ENCODE results near the gene ABO. TPM values are rescaled to one million over a fixed set of nuclear protein-coding genes. Genes with fewer than 3 reads are reported as not detected.

ABO gene
- total and polyA plus RNA-seq, 9 of the 15 experiments (the other 6 are each of a cell fraction or from before 2014, with no cell fraction given) = 5.0 to 21.9 (median 11.9) TPM

DNA sequence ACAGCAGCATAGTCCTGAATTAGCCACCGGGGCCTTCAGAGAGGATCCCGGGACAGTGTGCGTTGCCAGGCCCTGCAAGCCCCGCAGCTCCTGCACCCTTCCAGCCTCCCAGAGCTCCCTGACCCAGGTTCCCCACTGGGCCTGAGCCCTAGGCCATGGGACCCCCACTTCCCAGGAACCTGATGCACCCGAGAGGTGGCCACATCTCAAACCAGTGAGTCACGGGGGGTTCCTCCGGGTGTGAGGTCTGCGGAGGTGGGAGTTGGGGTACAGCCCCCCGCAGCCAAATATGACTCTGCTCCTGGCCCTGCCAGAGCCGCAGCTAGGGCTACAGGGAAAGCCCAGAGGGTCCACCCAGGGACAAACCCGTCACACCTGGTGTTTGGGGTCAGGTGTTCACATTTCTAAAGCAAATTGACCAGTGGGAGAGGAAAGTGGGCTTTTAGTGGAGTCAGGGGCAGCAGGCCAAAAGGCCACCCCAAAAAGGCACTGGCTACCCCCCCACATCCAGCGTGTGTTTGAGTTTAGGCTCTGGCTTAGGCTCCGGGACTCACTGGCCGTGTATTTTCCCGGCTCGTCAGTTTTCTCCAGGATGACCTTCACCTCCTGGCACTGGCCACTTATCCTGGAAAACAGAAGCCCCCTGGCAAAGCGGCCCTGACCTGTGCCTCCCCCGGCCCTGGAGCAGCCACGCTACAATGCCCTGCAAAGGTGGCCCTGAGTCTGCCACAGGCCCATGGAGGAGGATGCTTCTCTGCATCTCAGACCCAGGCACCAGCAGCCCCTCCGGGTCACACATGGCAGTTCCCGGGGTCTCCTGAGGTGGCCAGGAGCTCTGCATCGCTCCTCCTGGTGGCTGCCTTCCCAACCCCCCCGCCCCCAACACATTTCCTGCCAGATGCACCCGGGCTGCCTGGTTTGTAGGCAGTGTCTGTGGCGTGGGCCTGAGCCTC, 48.5 kb downstream of the ABO start:
- no peak overlapping the region for H2AFZ ChIP-seq (ENCODE audit: low read depth, low read length)
- DNase-seq (ENCODE audit: extremely low read depth in 1 of 4, low spot score in 3 of 4) = no peak
- no peak overlapping the region for H3K27ac ChIP-seq (ENCODE audit: extremely low read depth, low read depth, low read length)
- intact Hi-C loops (cut with micrococcal nuclease) = no loop called here
- H3K4me1 ChIP-seq (replicated peaks in 1 of 2; ENCODE audit: control insufficient read depth in 2 of 2, insufficient read depth in 2 of 2, low read length in 2 of 2) = peaks cover 0 to 23% of the 10 kb centered on the region in 2 experiments; a peak in 2 of 5 replicates
- POLR2A ChIA-PET = interaction anchor here (1.5 kb wide), 1 partner anchor 105 kb away, joined by 4 read pairs; no protein-coding TSS in a partner anchor
- H3K4me3 ChIP-seq = no peak overlapping the region
- in situ Hi-C loops (cut with MboI) = loop anchor here (5.0 kb wide), 1 partner anchor 91 kb away; no protein-coding TSS in a partner anchor
- H3K4me2 ChIP-seq (ENCODE audit: insufficient read depth, low read length) = no peak overlapping the region
- no peaks in the 10 kb centered on the region for H3K9me1 ChIP-seq (ENCODE audit: control insufficient read depth, insufficient read depth, low read length)
- H4K20me1 ChIP-seq (replicated peaks; ENCODE audit: control insufficient read depth, insufficient read depth, low read length) = no peaks in the 10 kb centered on the region
- FAIRE-seq = no peak
- WGBS (ENCODE audit: insufficient coverage, low coverage, missing lambda C conversion rate) = 11% methylated on average over 24 of the region's 25 CpGs
- peaks cover 8 to 36% of the 10 kb centered on the region in 2 experiments; a peak in 4 of 5 replicates for H3K27me3 ChIP-seq (ENCODE audit: control insufficient read depth in 2 of 2, insufficient read depth in 2 of 2, low read length in 2 of 2)
- peaks cover 5% of the 10 kb centered on the region for H3K9me3 ChIP-seq (replicated peaks; ENCODE audit: control insufficient read depth, insufficient read depth, low read depth, low read length)
- CTCF ChIA-PET (ENCODE audit: low intra/inter-chr PET ratio) = no interaction called here
- no peak overlapping the region for H3K9ac ChIP-seq (ENCODE audit: insufficient read depth in 1 of 2, low read depth in 2 of 2, low read length in 2 of 2)
- BruUV-seq (replicated peaks) = no TSS peak
- no peaks in the 10 kb centered on the region for H3K36me3 ChIP-seq (ENCODE audit: control insufficient read depth, insufficient read depth, low read length)
- H3K79me2 ChIP-seq (ENCODE audit: control insufficient read depth, insufficient read depth, low read length) = no peaks in the 10 kb centered on the region
- ATAC-seq = no peak
- TF ChIP-seq SMAD1 (IDR thresholded peaks at IDR 0.05; ENCODE audit: low read depth, low read length, partially characterized antibody) (no peak), EHMT2 (IDR thresholded peaks at IDR 0.05) (no peak), CHD1 (IDR thresholded peaks at IDR 0.05; ENCODE audit: low read length) (no peak), STAT5A (IDR thresholded peaks at IDR 0.05; ENCODE audit: borderline replicate concordance, low read length) (no peak), CEBPB (tag; IDR thresholded peaks at IDR 0.05) (no peak), ZNF174 (CRISPR knock-in tag; IDR thresholded peaks at IDR 0.05) (no peak), RNF2 (IDR thresholded peaks at IDR 0.05) (no peak)
- TF ChIP-seq, protein P1, sequence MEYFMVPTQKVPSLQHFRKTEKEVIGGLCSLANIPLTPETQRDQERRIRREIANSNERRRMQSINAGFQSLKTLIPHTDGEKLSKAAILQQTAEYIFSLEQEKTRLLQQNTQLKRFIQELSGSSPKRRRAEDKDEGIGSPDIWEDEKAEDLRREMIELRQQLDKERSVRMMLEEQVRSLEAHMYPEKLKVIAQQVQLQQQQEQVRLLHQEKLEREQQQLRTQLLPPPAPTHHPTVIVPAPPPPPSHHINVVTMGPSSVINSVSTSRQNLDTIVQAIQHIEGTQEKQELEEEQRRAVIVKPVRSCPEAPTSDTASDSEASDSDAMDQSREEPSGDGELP (CRISPR knock-in tag; IDR thresholded peaks at IDR 0.05; ENCODE audit: borderline replicate concordance) = no peak
- TF ChIP-seq, protein P2, sequence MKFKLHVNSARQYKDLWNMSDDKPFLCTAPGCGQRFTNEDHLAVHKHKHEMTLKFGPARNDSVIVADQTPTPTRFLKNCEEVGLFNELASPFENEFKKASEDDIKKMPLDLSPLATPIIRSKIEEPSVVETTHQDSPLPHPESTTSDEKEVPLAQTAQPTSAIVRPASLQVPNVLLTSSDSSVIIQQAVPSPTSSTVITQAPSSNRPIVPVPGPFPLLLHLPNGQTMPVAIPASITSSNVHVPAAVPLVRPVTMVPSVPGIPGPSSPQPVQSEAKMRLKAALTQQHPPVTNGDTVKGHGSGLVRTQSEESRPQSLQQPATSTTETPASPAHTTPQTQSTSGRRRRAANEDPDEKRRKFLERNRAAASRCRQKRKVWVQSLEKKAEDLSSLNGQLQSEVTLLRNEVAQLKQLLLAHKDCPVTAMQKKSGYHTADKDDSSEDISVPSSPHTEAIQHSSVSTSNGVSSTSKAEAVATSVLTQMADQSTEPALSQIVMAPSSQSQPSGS (CRISPR knock-in tag; IDR thresholded peaks at IDR 0.05) = no peak
- TF ChIP-seq, protein P3, sequence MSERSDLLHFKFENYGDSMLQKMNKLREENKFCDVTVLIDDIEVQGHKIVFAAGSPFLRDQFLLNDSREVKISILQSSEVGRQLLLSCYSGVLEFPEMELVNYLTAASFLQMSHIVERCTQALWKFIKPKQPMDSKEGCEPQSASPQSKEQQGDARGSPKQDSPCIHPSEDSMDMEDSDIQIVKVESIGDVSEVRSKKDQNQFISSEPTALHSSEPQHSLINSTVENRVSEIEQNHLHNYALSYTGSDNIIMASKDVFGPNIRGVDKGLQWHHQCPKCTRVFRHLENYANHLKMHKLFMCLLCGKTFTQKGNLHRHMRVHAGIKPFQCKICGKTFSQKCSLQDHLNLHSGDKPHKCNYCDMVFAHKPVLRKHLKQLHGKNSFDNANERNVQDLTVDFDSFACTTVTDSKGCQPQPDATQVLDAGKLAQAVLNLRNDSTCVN (CRISPR knock-in tag; IDR thresholded peaks at IDR 0.05) = no peak
- TF ChIP-seq, protein P4, sequence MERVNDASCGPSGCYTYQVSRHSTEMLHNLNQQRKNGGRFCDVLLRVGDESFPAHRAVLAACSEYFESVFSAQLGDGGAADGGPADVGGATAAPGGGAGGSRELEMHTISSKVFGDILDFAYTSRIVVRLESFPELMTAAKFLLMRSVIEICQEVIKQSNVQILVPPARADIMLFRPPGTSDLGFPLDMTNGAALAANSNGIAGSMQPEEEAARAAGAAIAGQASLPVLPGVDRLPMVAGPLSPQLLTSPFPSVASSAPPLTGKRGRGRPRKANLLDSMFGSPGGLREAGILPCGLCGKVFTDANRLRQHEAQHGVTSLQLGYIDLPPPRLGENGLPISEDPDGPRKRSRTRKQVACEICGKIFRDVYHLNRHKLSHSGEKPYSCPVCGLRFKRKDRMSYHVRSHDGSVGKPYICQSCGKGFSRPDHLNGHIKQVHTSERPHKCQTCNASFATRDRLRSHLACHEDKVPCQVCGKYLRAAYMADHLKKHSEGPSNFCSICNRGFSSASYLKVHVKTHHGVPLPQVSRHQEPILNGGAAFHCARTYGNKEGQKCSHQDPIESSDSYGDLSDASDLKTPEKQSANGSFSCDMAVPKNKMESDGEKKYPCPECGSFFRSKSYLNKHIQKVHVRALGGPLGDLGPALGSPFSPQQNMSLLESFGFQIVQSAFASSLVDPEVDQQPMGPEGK (CRISPR knock-in tag; IDR thresholded peaks at IDR 0.05; ENCODE audit: borderline replicate concordance) = no peak
- TF ChIP-seq, protein P5, sequence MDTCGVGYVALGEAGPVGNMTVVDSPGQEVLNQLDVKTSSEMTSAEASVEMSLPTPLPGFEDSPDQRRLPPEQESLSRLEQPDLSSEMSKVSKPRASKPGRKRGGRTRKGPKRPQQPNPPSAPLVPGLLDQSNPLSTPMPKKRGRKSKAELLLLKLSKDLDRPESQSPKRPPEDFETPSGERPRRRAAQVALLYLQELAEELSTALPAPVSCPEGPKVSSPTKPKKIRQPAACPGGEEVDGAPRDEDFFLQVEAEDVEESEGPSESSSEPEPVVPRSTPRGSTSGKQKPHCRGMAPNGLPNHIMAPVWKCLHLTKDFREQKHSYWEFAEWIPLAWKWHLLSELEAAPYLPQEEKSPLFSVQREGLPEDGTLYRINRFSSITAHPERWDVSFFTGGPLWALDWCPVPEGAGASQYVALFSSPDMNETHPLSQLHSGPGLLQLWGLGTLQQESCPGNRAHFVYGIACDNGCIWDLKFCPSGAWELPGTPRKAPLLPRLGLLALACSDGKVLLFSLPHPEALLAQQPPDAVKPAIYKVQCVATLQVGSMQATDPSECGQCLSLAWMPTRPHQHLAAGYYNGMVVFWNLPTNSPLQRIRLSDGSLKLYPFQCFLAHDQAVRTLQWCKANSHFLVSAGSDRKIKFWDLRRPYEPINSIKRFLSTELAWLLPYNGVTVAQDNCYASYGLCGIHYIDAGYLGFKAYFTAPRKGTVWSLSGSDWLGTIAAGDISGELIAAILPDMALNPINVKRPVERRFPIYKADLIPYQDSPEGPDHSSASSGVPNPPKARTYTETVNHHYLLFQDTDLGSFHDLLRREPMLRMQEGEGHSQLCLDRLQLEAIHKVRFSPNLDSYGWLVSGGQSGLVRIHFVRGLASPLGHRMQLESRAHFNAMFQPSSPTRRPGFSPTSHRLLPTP (IDR thresholded peaks at IDR 0.05; ENCODE audit: borderline replicate concordance, extremely low read depth, insufficient read length) = no peak

Data from K562 (cell line).